ENCODE results near the gene MAGI1. TPM values are rescaled to one million over a fixed set of nuclear protein-coding genes. Genes with fewer than 3 reads are reported as not detected.

MAGI1 gene
- total RNA-seq, 1 experiment from 2014 or later = 38.6 TPM

- no peaks in the 10 kb centered on the region for H3K4me1 ChIP-seq (ENCODE audit: control insufficient read depth in 1 of 2, insufficient read depth in 2 of 2, low read length in 2 of 2)
- 0 out of 2 replicates have a peak, but pooled peaks cover 2% of the 10 kb centered on the region for H4K20me1 ChIP-seq (ENCODE audit: insufficient read depth)
- H3K36me3 ChIP-seq (ENCODE audit: control insufficient read depth in 1 of 2, insufficient read depth in 2 of 2, low read length in 2 of 2) = no peaks in the 10 kb centered on the region
- H3K9ac ChIP-seq (ENCODE audit: low read length) = no peak overlapping the region
- ATAC-seq (no peak), DNase-seq (ENCODE audit: low read depth, low spot score) (no peak)
- H2AFZ ChIP-seq (ENCODE audit: low read depth, low read length, poor library complexity, severe bottlenecking) = no peak overlapping the region
- H3K79me2 ChIP-seq (ENCODE audit: insufficient read depth, low read length) = no peaks in the 10 kb centered on the region; the same call in 1 of the 2 replicates
- no peak overlapping the region for H3K27ac ChIP-seq (ENCODE audit: low read depth, low read length)
- ChIA-PET POLR2A (no interaction called here), CTCF (no interaction called here), RAD21 (ENCODE audit: low non-redundant PET in 1 of 2, low total read pairs in 2 of 2, uncharacterized antibody in 2 of 2, unreplicated experiment in 2 of 2) (no interaction called here)
- no peaks in the 10 kb centered on the region for H3K27me3 ChIP-seq (ENCODE audit: insufficient read depth, low read length)
- H3K4me3 ChIP-seq (replicated peaks in 1 of 2; ENCODE audit: low read depth in 1 of 2, low read length in 2 of 2) = no peak overlapping the region
- BruUV-seq (replicated peaks) = no TSS peak
- H3K9me3 ChIP-seq (ENCODE audit: control insufficient read depth in 1 of 2, insufficient read depth in 1 of 2, low read depth in 1 of 2, low read length in 2 of 2) = no peaks in the 10 kb centered on the region
- no peaks in the 10 kb centered on the region for H3K9me2 ChIP-seq (ENCODE audit: insufficient read depth)
- intact Hi-C loops (cut with micrococcal nuclease) = no loop called here
- H3K4me2 ChIP-seq (ENCODE audit: low read length) = no peak overlapping the region
- no peak for TF ChIP-seq EGR1 (IDR thresholded peaks at IDR 0.05; ENCODE audit: low read depth)
- TF ChIP-seq CBX3 (IDR thresholded peaks at IDR 0.05; ENCODE audit: low read depth) = no peak
- TF ChIP-seq ZFX (IDR thresholded peaks at IDR 0.05) = no peak
- TF ChIP-seq, protein P1, sequence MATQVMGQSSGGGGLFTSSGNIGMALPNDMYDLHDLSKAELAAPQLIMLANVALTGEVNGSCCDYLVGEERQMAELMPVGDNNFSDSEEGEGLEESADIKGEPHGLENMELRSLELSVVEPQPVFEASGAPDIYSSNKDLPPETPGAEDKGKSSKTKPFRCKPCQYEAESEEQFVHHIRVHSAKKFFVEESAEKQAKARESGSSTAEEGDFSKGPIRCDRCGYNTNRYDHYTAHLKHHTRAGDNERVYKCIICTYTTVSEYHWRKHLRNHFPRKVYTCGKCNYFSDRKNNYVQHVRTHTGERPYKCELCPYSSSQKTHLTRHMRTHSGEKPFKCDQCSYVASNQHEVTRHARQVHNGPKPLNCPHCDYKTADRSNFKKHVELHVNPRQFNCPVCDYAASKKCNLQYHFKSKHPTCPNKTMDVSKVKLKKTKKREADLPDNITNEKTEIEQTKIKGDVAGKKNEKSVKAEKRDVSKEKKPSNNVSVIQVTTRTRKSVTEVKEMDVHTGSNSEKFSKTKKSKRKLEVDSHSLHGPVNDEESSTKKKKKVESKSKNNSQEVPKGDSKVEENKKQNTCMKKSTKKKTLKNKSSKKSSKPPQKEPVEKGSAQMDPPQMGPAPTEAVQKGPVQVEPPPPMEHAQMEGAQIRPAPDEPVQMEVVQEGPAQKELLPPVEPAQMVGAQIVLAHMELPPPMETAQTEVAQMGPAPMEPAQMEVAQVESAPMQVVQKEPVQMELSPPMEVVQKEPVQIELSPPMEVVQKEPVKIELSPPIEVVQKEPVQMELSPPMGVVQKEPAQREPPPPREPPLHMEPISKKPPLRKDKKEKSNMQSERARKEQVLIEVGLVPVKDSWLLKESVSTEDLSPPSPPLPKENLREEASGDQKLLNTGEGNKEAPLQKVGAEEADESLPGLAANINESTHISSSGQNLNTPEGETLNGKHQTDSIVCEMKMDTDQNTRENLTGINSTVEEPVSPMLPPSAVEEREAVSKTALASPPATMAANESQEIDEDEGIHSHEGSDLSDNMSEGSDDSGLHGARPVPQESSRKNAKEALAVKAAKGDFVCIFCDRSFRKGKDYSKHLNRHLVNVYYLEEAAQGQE (IDR thresholded peaks at IDR 0.05; ENCODE audit: low read depth) = no peak
- TF ChIP-seq FOSL1 (IDR thresholded peaks at IDR 0.05; ENCODE audit: low read depth) = no peak
- no peak for TF ChIP-seq CEBPB (IDR thresholded peaks at IDR 0.05; ENCODE audit: low read depth)
- no peak for TF ChIP-seq POLR2A (IDR thresholded peaks at IDR 0.05; ENCODE audit: borderline replicate concordance, extremely low read depth, insufficient read depth, insufficient read length)
- no peak for TF ChIP-seq MAX (IDR thresholded peaks at IDR 0.05)
- TF ChIP-seq EZH2 (IDR thresholded peaks at IDR 0.05) = no peak
- no peak for TF ChIP-seq CTCF (IDR thresholded peaks at IDR 0.05 in 2 of 3, conservative IDR thresholded peaks at IDR 0.05 in 1 of 3; ENCODE audit: borderline replicate concordance in 1 of 3, insufficient read depth in 1 of 3, low read depth in 2 of 3, low read length in 2 of 3)
- no peak for TF ChIP-seq ATF3 (IDR thresholded peaks at IDR 0.05)
- no peak for TF ChIP-seq JUND (IDR thresholded peaks at IDR 0.05)
- TF ChIP-seq SP1 (IDR thresholded peaks at IDR 0.05; ENCODE audit: low read depth) = no peak
- no peak for TF ChIP-seq YY1 (IDR thresholded peaks at IDR 0.05; ENCODE audit: extremely low read depth, insufficient replicate concordance, low read depth, low read length)
- no peak for TF ChIP-seq RAD21 (IDR thresholded peaks at IDR 0.05; ENCODE audit: low read depth)
- TF ChIP-seq SIN3A (IDR thresholded peaks at IDR 0.05; ENCODE audit: low read depth) = no peak
- TF ChIP-seq ZBTB33 (IDR thresholded peaks at IDR 0.05; ENCODE audit: extremely low read depth, insufficient replicate concordance, low read length) = no peak
- no peak for TF ChIP-seq EZH2phosphoT487 (IDR thresholded peaks at IDR 0.05; ENCODE audit: borderline replicate concordance)
- no peak for TF ChIP-seq TCF7L2 (IDR thresholded peaks at IDR 0.05; ENCODE audit: borderline replicate concordance, extremely low read depth, insufficient read depth, insufficient read length)
Observed at GRCh38 chr3:65607101-65607500, 431.6 kb downstream of the MAGI1 start.
